A549 (cell line): ENCODE results near the gene SMC6.

Experiments
- CEBPB ChIP-seq, 2 experiments: fragments of >200 bp in 1 of 2; sonication (Bioruptor Twin) in 1 of 2; formaldehyde crosslinking in 1 of 2; IDR thresholded peaks; 2 replicates each; pipeline ENCODE4 v1.6.1; 2012 to 2016
- CHD2 ChIP-seq: fragments of 150-350 bp; IDR thresholded peaks from 2 replicates; pipeline ENCODE4 v1.6.1; 2014; ENCODE audit warnings: low read length; ENCODE audit not compliant: partially characterized antibody
- CTCF ChIP-seq: fragments of >200 bp; sonication (Bioruptor Twin); formaldehyde crosslinking; IDR thresholded peaks from 3 replicates; pipeline ENCODE4 v1.5.1; 2016
- EHMT2 ChIP-seq: fragments of 200-600 bp; sonication (generic); IDR thresholded peaks from 2 replicates; pipeline ENCODE4 v1.6.1; 2016; ENCODE audit warnings: antibody characterized with exemption, low read depth, mild to moderate bottlenecking, moderate library complexity
- EP300 ChIP-seq, 2 experiments: fragments of >200 bp; sonication (Bioruptor Twin); formaldehyde crosslinking; IDR thresholded peaks; 2 replicates in 1 of 2; 3 replicates in 1 of 2; pipeline ENCODE4 v1.6.1; 2016 to 2017
- JUN ChIP-seq, 2 experiments: fragments of >200 bp; sonication (Bioruptor Twin); formaldehyde crosslinking; IDR thresholded peaks; 2 replicates in 1 of 2; 3 replicates in 1 of 2; pipeline ENCODE4 v1.6.1; 2016 to 2017
- MAX ChIP-seq: IDR thresholded peaks from 2 replicates; pipeline ENCODE4 v1.6.1; 2012
- POLR2A ChIP-seq: IDR thresholded peaks from 2 replicates; pipeline ENCODE4 v1.6.1; 2012; ENCODE audit warnings: mild to moderate bottlenecking, low read length
- REST ChIP-seq: fragments of 200-600 bp; sonication (generic); IDR thresholded peaks from 2 replicates; pipeline ENCODE4 v1.6.1; 2016; ENCODE audit warnings: antibody characterized with exemption, mild to moderate bottlenecking, moderate library complexity
- RFX5 ChIP-seq: fragments of 450-650 bp; IDR thresholded peaks from 2 replicates; pipeline ENCODE4 v1.7.1; 2014; ENCODE audit warnings: antibody characterized with exemption, mild to moderate bottlenecking, moderate library complexity
- SMC3 ChIP-seq: fragments of >200 bp; sonication (Bioruptor Twin); formaldehyde crosslinking; IDR thresholded peaks from 3 replicates; pipeline ENCODE4 v1.6.1; 2018; ENCODE audit warnings: inconsistent platforms

- TF ChIP-seq EP300 (IDR thresholded peaks at IDR 0.05) (no peak), SMC3 (no peak), CTCF (no peak), MAX (no peak), CHD2 (no peak), RFX5 (no peak), EHMT2 (no peak), CEBPB (IDR thresholded peaks at IDR 0.05) (no peak), JUN (IDR thresholded peaks at IDR 0.05) (no peak), REST (no peak), POLR2A (no peak)
Measured at GRCh38 chr2:17800219-17800618, 46.6 kb upstream of the SMC6 start.
